OCI-LY7 (cell line): Measurements from ENCODE around the gene TMPO. TPM values are rescaled to one million over a fixed set of nuclear protein-coding genes. Genes with fewer than 3 reads are reported as not detected.
"Not testable (repeated sequence)": the region's sequence is repeated elsewhere in the genome, so short reads cannot be mapped to it uniquely, and the experiment has no call there.

Source experiments
- BruUV-seq: library from RNA; stranded (reverse); fragments of 400-500 nt; replicated peaks from 2 replicates; lab custom pipeline; 2021; lab: Mats Ljungman, UMichigan
- CTCF ChIA-PET: fragments of 300-600 bp; sonication (Branson Sonifier 250); formaldehyde crosslinking; loops from one replicate; lab custom pipeline; 2022; ENCODE audit warnings: antibody characterized with exemption; ENCODE audit not compliant: unreplicated experiment; lab: Charles Lee
- POLR2A ChIA-PET: fragments of 300-600 bp; sonication (Branson Sonifier 250); formaldehyde crosslinking; loops from one replicate; lab custom pipeline; 2022; ENCODE audit warnings: antibody characterized with exemption; lab: Charles Lee
- DNase-seq: peaks from one replicate; pipeline ENCODE4 v3.0.0-alpha.2; 2015; ENCODE audit warnings: low spot score
- H2AFZ ChIP-seq: fragments of 200-600 bp; sonication (generic), shearing (Covaris generic); 2 replicates; pipeline ENCODE4 v1.6.1; 2014; ENCODE audit warnings: mild to moderate bottlenecking, antibody characterized with exemption, low read length, moderate library complexity
- H3K27ac ChIP-seq: fragments of 200-600 bp; sonication (generic); 2 replicates; pipeline ENCODE4 v1.5.1; 2014; ENCODE audit warnings: mixed run types, low read depth, mild to moderate bottlenecking, moderate library complexity, low read length, inconsistent platforms; ENCODE audit not compliant: poor library complexity, severe bottlenecking
- H3K36me3 ChIP-seq: fragments of 200-600 bp; sonication (generic); 2 replicates; pipeline ENCODE4 v1.6.1; 2014; ENCODE audit warnings: mild to moderate bottlenecking, antibody characterized with exemption, low read length, moderate library complexity, mixed read lengths; ENCODE audit not compliant: insufficient read depth
- H3K4me1 ChIP-seq: fragments of 200-600 bp; sonication (generic); 2 replicates; pipeline ENCODE4 v1.5.1; 2014; ENCODE audit warnings: mild to moderate bottlenecking, low read length; ENCODE audit not compliant: insufficient read depth, poor library complexity, severe bottlenecking
- H3K4me2 ChIP-seq: fragments of 200-600 bp; sonication (generic); 2 replicates; pipeline ENCODE4 v1.6.1; 2014; ENCODE audit warnings: mild to moderate bottlenecking, low read length
- H3K4me3 ChIP-seq: fragments of 200-600 bp; sonication (generic); 2 replicates; pipeline ENCODE4 v1.5.1; 2014; ENCODE audit warnings: mild to moderate bottlenecking, low read depth, low read length; ENCODE audit not compliant: poor library complexity, severe bottlenecking
- H3K79me2 ChIP-seq: fragments of 200-600 bp; sonication (generic); 2 replicates; pipeline ENCODE4 v1.6.1; 2016; ENCODE audit warnings: low read depth, mild to moderate bottlenecking, low read length, moderate library complexity, mixed read lengths; ENCODE audit not compliant: insufficient read depth
- H3K9me2 ChIP-seq: fragments of 200-600 bp; sonication (generic); 2 replicates; pipeline ENCODE4 v1.6.1; 2016; ENCODE audit warnings: mild to moderate bottlenecking, low read length, mixed read lengths; ENCODE audit not compliant: insufficient read depth
- H3K9me3 ChIP-seq: fragments of 200-600 bp; sonication (generic); 2 replicates; pipeline ENCODE4 v1.6.1; 2014; ENCODE audit warnings: mild to moderate bottlenecking, mixed run types, low read length, mixed read lengths
- H4K20me1 ChIP-seq: fragments of 200-600 bp; sonication (generic); 2 replicates; pipeline ENCODE4 v1.6.1; 2014; ENCODE audit warnings: mild to moderate bottlenecking, antibody characterized with exemption, low read length, moderate library complexity, mixed read lengths; ENCODE audit not compliant: insufficient read depth
- CTCF ChIP-seq: fragments of 200-600 bp; sonication (generic); conservative IDR thresholded peaks from 2 replicates; pipeline ENCODE4 v1.5.1; 2014; ENCODE audit warnings: mild to moderate bottlenecking, antibody characterized with exemption, low read length, moderate library complexity, mixed read lengths
- EZH2phosphoT487 ChIP-seq: fragments of 200-600 bp; sonication (generic); IDR thresholded peaks from 2 replicates; pipeline ENCODE4 v1.6.1; 2018; ENCODE audit warnings: low read depth, borderline replicate concordance, mild to moderate bottlenecking, mixed run types, antibody characterized with exemption, low read length, moderate library complexity, mixed read lengths
- intact Hi-C: fragments of 100-400 bp; cut with micrococcal nuclease; formaldehyde crosslinking; loops from one replicate; pipeline ENCODE4 v1.10.0; 2022; ENCODE audit not compliant: unreplicated experiment
- total RNA-seq, 2 experiments: library from RNA; depleted of rRNA in 1 of 2; stranded (reverse); fragments of >200 nt in 1 of 2; shearing (Covaris generic) in 1 of 2; gene quantifications; 2 replicates each; pipeline ENCODE4 v1.2.3, GENCODE V29; 2014 to 2022

Gene TMPO
- total RNA-seq, 2 experiments from 2014 or later = 389 to 402 TPM

DNA sequence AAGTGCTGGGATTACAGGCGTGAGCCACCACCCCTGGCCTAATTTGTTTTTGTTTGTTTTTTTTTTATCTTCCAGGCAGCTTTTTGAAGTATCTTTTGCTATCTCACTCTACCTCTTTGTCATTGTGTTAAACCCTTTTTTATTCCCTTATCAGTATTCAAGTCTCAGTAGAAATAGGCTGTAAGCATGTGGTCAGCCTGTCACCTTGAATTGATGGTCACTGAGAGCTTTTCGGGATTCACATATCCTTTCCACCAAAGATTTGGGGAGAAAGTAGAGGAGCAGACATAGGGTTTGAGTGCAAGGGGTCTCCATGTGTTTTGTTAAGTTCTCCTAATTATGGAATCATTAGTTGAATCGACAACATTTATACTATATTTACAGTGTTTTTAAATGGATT lies 36.4 kb downstream of the TMPO start:
- H3K4me3 ChIP-seq = no peak overlapping the region
- no peaks in the 10 kb centered on the region for H4K20me1 ChIP-seq
- ChIA-PET CTCF (no interaction called here), POLR2A (interaction anchor here (0.9 to 1.6 kb wide), 4 partner anchors 15 to 85 kb away, joined by 3 to 8 read pairs (median 4); partner anchors contain the start of gene SLC25A3)
- H3K4me1 ChIP-seq = no peaks in the 10 kb centered on the region
- BruUV-seq = no TSS peak
- no peak overlapping the region for H3K4me2 ChIP-seq
- H3K27ac ChIP-seq = no peak overlapping the region
- no peaks in the 10 kb centered on the region for H3K9me2 ChIP-seq
- intact Hi-C loops = no loop called here
- H3K36me3 ChIP-seq = peaks cover 56% of the 10 kb centered on the region
- TF ChIP-seq CTCF (no peak), EZH2phosphoT487 (no peak)
- no peak overlapping the region for H2AFZ ChIP-seq
- H3K79me2 ChIP-seq = peaks cover 9% of the 10 kb centered on the region; the same call in 1 of the 2 replicates
- H3K9me3 ChIP-seq = no peaks in the 10 kb centered on the region
- no peak for DNase-seq

GRCh38 chr12:98558097-98558496 lies 42.7 kb downstream of the TMPO start:
- H3K4me3 ChIP-seq, H3K4me1 ChIP-seq, H3K36me3 ChIP-seq, H3K27ac ChIP-seq, H3K9me2 ChIP-seq, CTCF ChIA-PET, H2AFZ ChIP-seq, intact Hi-C loops, DNase-seq, BruUV-seq, H3K9me3 ChIP-seq, H4K20me1 ChIP-seq, H3K4me2 ChIP-seq, POLR2A ChIA-PET, H3K79me2 ChIP-seq: not testable (repeated sequence)

DNA sequence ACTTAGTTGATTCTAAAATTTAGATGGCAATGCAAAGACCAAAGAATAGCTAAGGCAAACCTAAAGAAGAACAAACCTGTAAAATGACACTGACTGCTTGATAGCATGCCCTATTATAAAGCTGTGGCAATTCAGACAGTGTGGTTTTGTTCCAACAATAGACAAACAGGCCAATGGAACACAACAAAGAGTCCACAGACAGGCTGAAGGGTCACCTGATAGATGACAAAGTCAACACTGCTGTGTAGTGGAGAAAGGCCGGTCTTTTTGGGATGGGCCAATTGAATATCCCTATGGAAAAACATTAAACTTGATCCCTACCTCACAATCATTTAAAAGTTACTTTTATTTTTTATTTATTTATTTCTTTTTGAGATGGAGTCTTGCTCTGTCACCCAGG lies 44.3 kb downstream of the TMPO start:
- no peaks in the 10 kb centered on the region for H3K79me2 ChIP-seq
- H2AFZ ChIP-seq = no peak overlapping the region
- no peaks in the 10 kb centered on the region for H4K20me1 ChIP-seq
- no peaks in the 10 kb centered on the region for H3K4me1 ChIP-seq
- POLR2A ChIA-PET = no interaction called here
- H3K36me3 ChIP-seq = no peaks in the 10 kb centered on the region
- no peak overlapping the region for H3K4me3 ChIP-seq
- H3K9me2 ChIP-seq = no peaks in the 10 kb centered on the region
- CTCF ChIA-PET = no interaction called here
- no peak overlapping the region for H3K27ac ChIP-seq
- BruUV-seq = no TSS peak
- intact Hi-C loops = no loop called here
- no peak overlapping the region for H3K4me2 ChIP-seq
- TF ChIP-seq EZH2phosphoT487 = no peak
- TF ChIP-seq CTCF = no peak
- DNase-seq = no peak
- H3K9me3 ChIP-seq = no peaks in the 10 kb centered on the region
